Activated B cell treated with CpG ODN at 0.5 μM for 24 hours (primary cell): ENCODE measurements around the gene EAF1. TPM values are rescaled to one million over a fixed set of nuclear protein-coding genes. Genes with fewer than 3 reads are reported as not detected.

Source experiments
- ATAC-seq: fragments of 200-7000 bp; cut with Tn5 transposase; one replicate; pipeline ENCODE4 v1.10.0; 2021; ENCODE audit warnings: low read depth, mild to moderate bottlenecking, moderate library complexity
- CTCF ChIA-PET: fragments of 350-600 bp; sonication (Branson Sonifier 250); formaldehyde crosslinking; loops from one replicate; lab custom pipeline; 2021; ENCODE audit warnings: antibody characterized with exemption; lab: Charles Lee
- POLR2A ChIA-PET: fragments of 350-600 bp; sonication (Branson Sonifier 250); formaldehyde crosslinking; loops from one replicate; lab custom pipeline; 2021; ENCODE audit warnings: antibody characterized with exemption; lab: Charles Lee
- DNase-seq: peaks from one replicate; pipeline ENCODE4 v3.0.0; 2022
- H3K27ac Mint-ChIP-seq: one replicate; pipeline ENCODE4 v1.8.0; 2020; ENCODE audit warnings: mixed read lengths
- H3K27me3 Mint-ChIP-seq: one replicate; pipeline ENCODE4 v1.8.0; 2021; ENCODE audit warnings: mixed read lengths
- H3K36me3 Mint-ChIP-seq: one replicate; pipeline ENCODE4 v1.8.0; 2021; ENCODE audit warnings: low read depth, mixed read lengths
- H3K4me1 Mint-ChIP-seq: one replicate; pipeline ENCODE4 v1.8.0; 2021; ENCODE audit warnings: mixed read lengths
- H3K4me3 Mint-ChIP-seq: one replicate; pipeline ENCODE4 v1.8.0; 2020; ENCODE audit warnings: mild to moderate bottlenecking, mixed read lengths
- H3K9me3 Mint-ChIP-seq: one replicate; pipeline ENCODE4 v1.8.0; 2020; ENCODE audit warnings: mixed read lengths
- intact Hi-C: fragments of 100-400 bp; cut with micrococcal nuclease; formaldehyde crosslinking; loops from one replicate; pipeline ENCODE4 v1.15.1; 2024
- total RNA-seq: library from RNA; stranded (reverse); gene quantifications from 2 replicates; pipeline ENCODE4 v1.2.3, GENCODE V29; 2022
- TF ChIP-seq, protein P1 (sequence below): fragments of 200-600 bp; IDR thresholded peaks from one replicate; pipeline ENCODE4 v1.8.0; 2022; ENCODE audit warnings: antibody characterized with exemption, mild to moderate bottlenecking

EAF1 gene
- total RNA-seq, 1 donor from 2014 or later = 19.7 TPM

DNA sequence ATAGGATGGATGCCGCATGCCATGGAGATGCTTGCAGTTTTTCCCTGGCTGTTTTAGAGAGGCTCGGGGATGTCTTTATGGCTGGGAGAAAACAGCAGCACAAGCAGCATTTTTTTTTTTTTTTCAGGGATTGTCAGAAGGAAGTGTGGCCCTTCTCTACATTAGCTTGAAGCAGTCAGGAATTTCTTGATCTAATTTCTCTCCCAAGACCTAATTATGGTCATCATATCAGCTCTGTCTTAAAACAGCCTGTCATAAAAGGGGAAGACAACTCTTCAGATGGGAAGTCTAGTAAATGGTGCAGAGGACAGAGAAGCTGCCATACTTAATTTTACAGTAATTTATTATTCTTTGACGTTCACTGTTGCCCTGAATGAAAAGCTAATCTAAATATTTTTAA is 44.5 kb downstream of the EAF1 start:
- CTCF ChIA-PET = interaction anchor here (0.7 kb wide), 1 partner anchor 269 kb away, joined by 3 read pairs; no protein-coding TSS in a partner anchor
- H3K9me3 Mint-ChIP-seq = no peaks in the 10 kb centered on the region
- ATAC-seq = no peak

DNA sequence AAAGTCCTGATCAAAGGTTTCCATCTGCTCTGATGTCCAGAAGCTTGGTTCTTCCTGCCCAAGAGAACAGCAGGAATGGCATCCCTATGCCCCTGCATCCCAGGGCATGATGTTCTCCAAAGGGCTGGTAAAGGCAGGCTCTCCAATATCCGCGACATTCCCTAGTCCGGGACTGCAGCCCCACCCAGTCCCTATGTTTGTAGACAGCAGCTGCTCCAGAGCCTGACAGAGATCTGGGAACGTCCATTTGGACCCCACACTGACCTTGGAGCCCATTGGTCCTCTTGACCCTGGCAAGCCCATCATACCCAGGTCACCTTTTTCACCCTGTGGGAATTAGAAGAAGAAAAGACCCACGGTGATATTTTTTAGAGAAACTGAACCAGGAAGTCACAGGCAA is 47.8 kb downstream of the EAF1 start:
- H3K27ac Mint-ChIP-seq = no peak overlapping the region
- H3K36me3 Mint-ChIP-seq = no peaks in the 10 kb centered on the region
- no peak for DNase-seq
- CTCF ChIA-PET = no interaction called here
- TF ChIP-seq, protein P1, sequence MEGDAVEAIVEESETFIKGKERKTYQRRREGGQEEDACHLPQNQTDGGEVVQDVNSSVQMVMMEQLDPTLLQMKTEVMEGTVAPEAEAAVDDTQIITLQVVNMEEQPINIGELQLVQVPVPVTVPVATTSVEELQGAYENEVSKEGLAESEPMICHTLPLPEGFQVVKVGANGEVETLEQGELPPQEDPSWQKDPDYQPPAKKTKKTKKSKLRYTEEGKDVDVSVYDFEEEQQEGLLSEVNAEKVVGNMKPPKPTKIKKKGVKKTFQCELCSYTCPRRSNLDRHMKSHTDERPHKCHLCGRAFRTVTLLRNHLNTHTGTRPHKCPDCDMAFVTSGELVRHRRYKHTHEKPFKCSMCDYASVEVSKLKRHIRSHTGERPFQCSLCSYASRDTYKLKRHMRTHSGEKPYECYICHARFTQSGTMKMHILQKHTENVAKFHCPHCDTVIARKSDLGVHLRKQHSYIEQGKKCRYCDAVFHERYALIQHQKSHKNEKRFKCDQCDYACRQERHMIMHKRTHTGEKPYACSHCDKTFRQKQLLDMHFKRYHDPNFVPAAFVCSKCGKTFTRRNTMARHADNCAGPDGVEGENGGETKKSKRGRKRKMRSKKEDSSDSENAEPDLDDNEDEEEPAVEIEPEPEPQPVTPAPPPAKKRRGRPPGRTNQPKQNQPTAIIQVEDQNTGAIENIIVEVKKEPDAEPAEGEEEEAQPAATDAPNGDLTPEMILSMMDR = no peak
- H3K4me3 Mint-ChIP-seq = no peak overlapping the region
- no peaks in the 10 kb centered on the region for H3K4me1 Mint-ChIP-seq
- POLR2A ChIA-PET = no interaction called here
- no peaks in the 10 kb centered on the region for H3K27me3 Mint-ChIP-seq
- intact Hi-C loops = no loop called here
- H3K9me3 Mint-ChIP-seq = no peaks in the 10 kb centered on the region
- no peak for ATAC-seq

More for the DNA sequence above, 44.5 kb downstream of the EAF1 start:
- Mint-ChIP-seq H3K36me3 (no peaks in the 10 kb centered on the region), H3K4me1 (no peaks in the 10 kb centered on the region), H3K27ac (no peak overlapping the region), H3K4me3 (no peak overlapping the region), H3K27me3 (no peaks in the 10 kb centered on the region)
- DNase-seq = no peak
- intact Hi-C loops = no loop called here
- TF ChIP-seq, protein P1 = no peak
- POLR2A ChIA-PET = no interaction called here

DNA sequence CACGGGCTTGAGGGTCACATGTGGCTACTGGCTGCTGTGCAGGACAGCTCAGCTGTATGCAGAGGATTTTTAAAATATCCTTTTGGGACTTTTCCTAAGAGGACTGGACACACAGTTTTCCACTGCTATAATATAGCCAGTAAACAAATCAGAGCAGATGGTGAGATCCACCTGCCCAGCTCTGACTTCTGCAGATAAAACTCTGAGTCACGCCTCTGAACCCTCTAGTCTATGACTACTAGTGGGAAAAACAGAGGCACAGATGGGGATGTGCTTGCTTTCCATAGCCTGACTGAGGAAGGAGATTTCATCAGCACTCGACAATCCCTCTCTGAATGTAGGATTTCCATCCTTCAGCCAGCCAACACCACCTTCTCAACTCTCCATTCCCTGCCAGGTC is 49.0 kb downstream of the EAF1 start:
- POLR2A ChIA-PET = no interaction called here
- TF ChIP-seq, protein P1 = no peak
- CTCF ChIA-PET = no interaction called here
- no peaks in the 10 kb centered on the region for H3K9me3 Mint-ChIP-seq
- no peaks in the 10 kb centered on the region for H3K27me3 Mint-ChIP-seq
- H3K27ac Mint-ChIP-seq = no peak overlapping the region
- H3K36me3 Mint-ChIP-seq = no peaks in the 10 kb centered on the region
- no peak overlapping the region for H3K4me3 Mint-ChIP-seq
- DNase-seq (no peak), ATAC-seq (no peak)
- no peaks in the 10 kb centered on the region for H3K4me1 Mint-ChIP-seq
- intact Hi-C loops = no loop called here

DNA sequence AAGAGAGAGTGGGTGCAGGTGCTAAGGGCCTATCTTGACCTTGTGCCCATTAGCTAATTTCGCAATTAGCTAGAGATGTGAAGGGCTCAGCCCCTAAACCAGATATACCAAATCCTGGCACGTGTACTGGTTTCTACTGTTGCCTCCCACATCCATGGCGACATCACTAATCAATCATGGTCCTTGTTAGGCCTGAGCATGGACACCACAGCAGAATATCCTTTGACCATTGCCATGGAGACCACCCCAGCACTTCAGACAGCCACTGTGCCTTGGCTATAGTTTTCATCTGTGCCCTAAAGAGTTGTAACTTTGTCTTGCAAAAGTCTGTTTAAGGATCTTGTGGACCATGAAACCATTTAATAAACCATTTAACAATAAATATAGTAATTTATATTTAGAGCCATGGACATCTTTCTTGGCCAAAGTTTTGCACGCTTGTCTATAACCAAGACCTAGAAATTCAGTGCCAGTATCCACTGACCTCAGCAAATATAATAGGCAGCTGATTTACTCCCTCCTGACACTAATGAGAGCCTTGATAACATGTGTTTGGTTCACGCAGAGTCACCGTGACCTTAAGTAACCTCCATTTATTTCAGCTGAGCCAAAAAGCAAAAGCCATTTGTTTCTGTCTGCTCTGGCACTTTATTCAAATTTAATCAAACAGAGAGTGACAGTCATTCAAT is 50.7 kb downstream of the EAF1 start:
- Mint-ChIP-seq H3K9me3 (no peaks in the 10 kb centered on the region), H3K27ac (no peak overlapping the region), H3K4me1 (no peaks in the 10 kb centered on the region), H3K27me3 (no peaks in the 10 kb centered on the region), H3K4me3 (no peak overlapping the region), H3K36me3 (no peaks in the 10 kb centered on the region)
- no peak for DNase-seq
- ChIA-PET POLR2A (no interaction called here), CTCF (no interaction called here)
- intact Hi-C loops = no loop called here
- no peak for ATAC-seq
- TF ChIP-seq, protein P1 = no peak

DNA sequence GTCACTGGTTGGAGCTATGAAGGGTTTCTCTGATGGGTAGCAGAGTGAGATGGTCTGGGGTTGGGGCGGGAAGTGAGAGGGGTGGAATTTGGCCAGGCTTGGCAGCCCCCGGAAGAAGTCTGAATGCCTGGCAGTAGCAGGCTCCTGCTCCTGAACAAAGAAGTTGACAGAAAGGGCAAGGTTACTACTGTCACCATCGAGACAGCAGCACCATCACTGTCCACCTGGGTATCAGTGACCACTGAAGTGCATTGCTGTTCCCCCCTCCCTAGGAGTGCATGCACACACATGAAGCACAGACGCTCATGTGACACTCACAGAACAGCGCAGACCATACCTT is 51.2 kb downstream of the EAF1 start:
- H3K9me3 Mint-ChIP-seq = no peaks in the 10 kb centered on the region

More for the DNA sequence above, 51.2 kb downstream of the EAF1 start:
- intact Hi-C loops = no loop called here
- H3K4me3 Mint-ChIP-seq = no peak overlapping the region
- ATAC-seq (no peak), DNase-seq (no peak)
- POLR2A ChIA-PET = no interaction called here
- no peaks in the 10 kb centered on the region for H3K4me1 Mint-ChIP-seq
- CTCF ChIA-PET = no interaction called here
- no peaks in the 10 kb centered on the region for H3K36me3 Mint-ChIP-seq
- no peaks in the 10 kb centered on the region for H3K27me3 Mint-ChIP-seq
- TF ChIP-seq, protein P1 = no peak
- no peak overlapping the region for H3K27ac Mint-ChIP-seq
